ENCODE data around the gene TNFSF4. TPM values are rescaled to one million over a fixed set of nuclear protein-coding genes. Genes with fewer than 3 reads are reported as not detected.

Gene TNFSF4
- total RNA-seq, 1 experiment from 2014 or later, result 0.31 TPM

GRCh38 chr1:173220157-173220556 lies 13.0 kb upstream of the TNFSF4 start:
- H3K4me3 Mint-ChIP-seq (ENCODE audit: low read depth, unreplicated experiment), result no peak overlapping the region
- no peak for DNase-seq
- no peaks in the 10 kb centered on the region for H3K9me3 Mint-ChIP-seq (ENCODE audit: low read depth, unreplicated experiment)
- TF ChIP-seq, protein P1, sequence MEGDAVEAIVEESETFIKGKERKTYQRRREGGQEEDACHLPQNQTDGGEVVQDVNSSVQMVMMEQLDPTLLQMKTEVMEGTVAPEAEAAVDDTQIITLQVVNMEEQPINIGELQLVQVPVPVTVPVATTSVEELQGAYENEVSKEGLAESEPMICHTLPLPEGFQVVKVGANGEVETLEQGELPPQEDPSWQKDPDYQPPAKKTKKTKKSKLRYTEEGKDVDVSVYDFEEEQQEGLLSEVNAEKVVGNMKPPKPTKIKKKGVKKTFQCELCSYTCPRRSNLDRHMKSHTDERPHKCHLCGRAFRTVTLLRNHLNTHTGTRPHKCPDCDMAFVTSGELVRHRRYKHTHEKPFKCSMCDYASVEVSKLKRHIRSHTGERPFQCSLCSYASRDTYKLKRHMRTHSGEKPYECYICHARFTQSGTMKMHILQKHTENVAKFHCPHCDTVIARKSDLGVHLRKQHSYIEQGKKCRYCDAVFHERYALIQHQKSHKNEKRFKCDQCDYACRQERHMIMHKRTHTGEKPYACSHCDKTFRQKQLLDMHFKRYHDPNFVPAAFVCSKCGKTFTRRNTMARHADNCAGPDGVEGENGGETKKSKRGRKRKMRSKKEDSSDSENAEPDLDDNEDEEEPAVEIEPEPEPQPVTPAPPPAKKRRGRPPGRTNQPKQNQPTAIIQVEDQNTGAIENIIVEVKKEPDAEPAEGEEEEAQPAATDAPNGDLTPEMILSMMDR (IDR thresholded peaks at IDR 0.05; ENCODE audit: unreplicated experiment), result no peak
- H3K27ac Mint-ChIP-seq (ENCODE audit: unreplicated experiment), result no peak overlapping the region
- H3K36me3 Mint-ChIP-seq (ENCODE audit: insufficient read depth, unreplicated experiment), result no peaks in the 10 kb centered on the region
- H3K27me3 Mint-ChIP-seq (ENCODE audit: unreplicated experiment), result no peaks in the 10 kb centered on the region
- CTCF ChIA-PET, result interaction anchor here (0.6 kb wide), 1 partner anchor 11 kb away, joined by 3 read pairs; no protein-coding TSS in a partner anchor
- no TSS peak for BruUV-seq (replicated peaks)
- intact Hi-C loops (cut with micrococcal nuclease; ENCODE audit: unreplicated experiment), result no loop called here
- no peaks in the 10 kb centered on the region for H3K4me1 Mint-ChIP-seq (ENCODE audit: low read depth, unreplicated experiment)

DNA sequence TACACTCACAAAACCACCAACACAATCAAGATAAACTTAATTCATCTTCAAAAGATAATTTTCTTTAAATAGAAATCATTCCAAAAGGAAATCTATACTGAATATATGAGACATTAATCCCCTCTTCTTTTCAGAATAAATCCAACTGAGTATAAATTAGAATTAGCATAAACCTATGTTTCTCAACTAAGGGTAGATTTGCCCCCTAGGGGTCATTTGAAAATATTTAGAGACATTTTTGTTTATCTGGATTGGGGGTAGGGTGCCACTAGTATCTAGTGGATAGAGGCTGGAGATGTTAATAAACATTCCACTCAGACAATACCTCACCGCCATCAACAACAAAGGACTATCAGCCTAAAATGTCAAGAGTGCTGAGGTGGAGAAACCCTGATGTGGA lies 6.5 kb upstream of the TNFSF4 start:
- H3K27ac Mint-ChIP-seq (ENCODE audit: unreplicated experiment), result no peak overlapping the region
- DNase-seq, result no peak

GRCh38 chr1:173212952-173213491 lies 5.9 kb upstream of the TNFSF4 start:
- no peaks in the 10 kb centered on the region for H3K27me3 Mint-ChIP-seq (ENCODE audit: unreplicated experiment)
- intact Hi-C loops (cut with micrococcal nuclease; ENCODE audit: unreplicated experiment), result no loop called here
- no TSS peak for BruUV-seq (replicated peaks)
- no peak overlapping the region for H3K27ac Mint-ChIP-seq (ENCODE audit: unreplicated experiment)
- H3K36me3 Mint-ChIP-seq (ENCODE audit: insufficient read depth, unreplicated experiment), result no peaks in the 10 kb centered on the region
- no peak overlapping the region for H3K4me3 Mint-ChIP-seq (ENCODE audit: low read depth, unreplicated experiment)
- CTCF ChIA-PET, result interaction anchor here (1.2 kb wide), 1 partner anchor 42 kb away, joined by 3 read pairs; no protein-coding TSS in a partner anchor
- DNase-seq, result no peak
- H3K9me3 Mint-ChIP-seq (ENCODE audit: low read depth, unreplicated experiment), result no peaks in the 10 kb centered on the region
- H3K4me1 Mint-ChIP-seq (ENCODE audit: low read depth, unreplicated experiment), result peaks cover 15% of the 10 kb centered on the region
- TF ChIP-seq, protein P1 (IDR thresholded peaks at IDR 0.05; ENCODE audit: unreplicated experiment), result no peak

More for the DNA sequence above, 6.5 kb upstream of the TNFSF4 start:
- Mint-ChIP-seq H3K9me3 (ENCODE audit: low read depth, unreplicated experiment) (no peaks in the 10 kb centered on the region), H3K4me1 (ENCODE audit: low read depth, unreplicated experiment) (peaks cover 15% of the 10 kb centered on the region), H3K27me3 (ENCODE audit: unreplicated experiment) (no peaks in the 10 kb centered on the region), H3K4me3 (ENCODE audit: low read depth, unreplicated experiment) (no peak overlapping the region), H3K36me3 (ENCODE audit: insufficient read depth, unreplicated experiment) (no peaks in the 10 kb centered on the region)
- TF ChIP-seq, protein P1 (IDR thresholded peaks at IDR 0.05; ENCODE audit: unreplicated experiment), result peak; percentile 27
- intact Hi-C loops (cut with micrococcal nuclease; ENCODE audit: unreplicated experiment), result no loop called here
- CTCF ChIA-PET, result interaction anchor here (1.2 kb wide), 1 partner anchor 42 kb away, joined by 3 read pairs; no protein-coding TSS in a partner anchor
- no TSS peak for BruUV-seq (replicated peaks)

- CTCF ChIA-PET, result no interaction called here
- no peaks in the 10 kb centered on the region for H3K9me3 Mint-ChIP-seq (ENCODE audit: low read depth, unreplicated experiment)
- BruUV-seq (replicated peaks), result no TSS peak
- no peaks in the 10 kb centered on the region for H3K36me3 Mint-ChIP-seq (ENCODE audit: insufficient read depth, unreplicated experiment)
- DNase-seq, result no peak
- H3K27me3 Mint-ChIP-seq (ENCODE audit: unreplicated experiment), result no peaks in the 10 kb centered on the region
- TF ChIP-seq, protein P1 (IDR thresholded peaks at IDR 0.05; ENCODE audit: unreplicated experiment), result no peak
- intact Hi-C loops (cut with micrococcal nuclease; ENCODE audit: unreplicated experiment), result no loop called here
- no peak overlapping the region for H3K27ac Mint-ChIP-seq (ENCODE audit: unreplicated experiment)
- peaks cover 15% of the 10 kb centered on the region for H3K4me1 Mint-ChIP-seq (ENCODE audit: low read depth, unreplicated experiment)
- no peak overlapping the region for H3K4me3 Mint-ChIP-seq (ENCODE audit: low read depth, unreplicated experiment)
Observed at GRCh38 chr1:173210716-173211231, 3.6 kb upstream of the TNFSF4 start.

Data from Calu3 (cell line).